GM19438 (cell line): ENCODE data around the gene STRAP.
A peak's percentile ranks its signal among the peaks of the same experiment; 100 is the strongest.

Experiments used
- ATAC-seq: cut with Tn5 transposase; IDR thresholded peaks from one replicate; pipeline ENCODE4 v1.9.1; 2021; ENCODE audit warnings: low read depth; ENCODE audit not compliant: unreplicated experiment

Gene STRAP, protein sequence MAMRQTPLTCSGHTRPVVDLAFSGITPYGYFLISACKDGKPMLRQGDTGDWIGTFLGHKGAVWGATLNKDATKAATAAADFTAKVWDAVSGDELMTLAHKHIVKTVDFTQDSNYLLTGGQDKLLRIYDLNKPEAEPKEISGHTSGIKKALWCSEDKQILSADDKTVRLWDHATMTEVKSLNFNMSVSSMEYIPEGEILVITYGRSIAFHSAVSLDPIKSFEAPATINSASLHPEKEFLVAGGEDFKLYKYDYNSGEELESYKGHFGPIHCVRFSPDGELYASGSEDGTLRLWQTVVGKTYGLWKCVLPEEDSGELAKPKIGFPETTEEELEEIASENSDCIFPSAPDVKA

DNA sequence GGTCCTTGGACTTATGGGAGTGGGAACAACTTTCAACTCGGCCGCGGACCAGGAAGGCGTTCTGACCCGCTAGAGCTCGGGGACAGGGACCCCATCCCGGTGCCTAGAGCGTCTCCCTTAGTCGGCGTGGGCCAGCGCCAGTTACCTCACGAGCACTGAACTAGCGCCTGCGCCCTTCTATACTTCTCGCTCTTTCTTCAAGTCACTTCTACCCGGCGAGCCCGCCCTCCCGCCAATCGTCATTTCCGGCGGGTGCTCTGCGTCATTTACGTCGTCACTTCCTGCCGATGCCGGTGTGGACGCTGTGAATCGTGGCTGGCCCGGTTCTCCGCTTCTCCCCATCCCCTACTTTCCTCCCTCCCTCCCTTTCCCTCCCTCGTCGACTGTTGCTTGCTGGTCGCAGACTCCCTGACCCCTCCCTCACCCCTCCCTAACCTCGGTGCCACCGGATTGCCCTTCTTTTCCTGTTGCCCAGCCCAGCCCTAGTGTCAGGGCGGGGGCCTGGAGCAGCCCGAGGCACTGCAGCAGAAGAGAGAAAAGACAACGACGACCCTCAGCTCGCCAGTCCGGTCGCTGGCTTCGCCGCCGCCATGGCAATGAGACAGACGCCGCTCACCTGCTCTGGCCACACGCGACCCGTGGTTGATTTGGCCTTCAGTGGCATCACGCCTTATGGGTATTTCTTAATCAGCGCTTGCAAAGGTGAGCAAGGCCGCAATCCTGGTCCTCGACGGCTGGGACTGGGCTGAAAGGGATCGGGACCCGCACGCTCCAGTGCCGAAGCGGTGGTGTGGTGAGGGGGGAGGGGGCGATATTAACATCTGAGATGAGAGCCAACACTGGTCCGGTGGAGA lies at the start of gene STRAP:
Gene STRAP, plus strand, starts transcription at position 270 of the 854 bp plus-strand sequence. Its CDS starts 321 bp downstream, at position 591.
- ATAC-seq, result peak; percentile 96

DNA sequence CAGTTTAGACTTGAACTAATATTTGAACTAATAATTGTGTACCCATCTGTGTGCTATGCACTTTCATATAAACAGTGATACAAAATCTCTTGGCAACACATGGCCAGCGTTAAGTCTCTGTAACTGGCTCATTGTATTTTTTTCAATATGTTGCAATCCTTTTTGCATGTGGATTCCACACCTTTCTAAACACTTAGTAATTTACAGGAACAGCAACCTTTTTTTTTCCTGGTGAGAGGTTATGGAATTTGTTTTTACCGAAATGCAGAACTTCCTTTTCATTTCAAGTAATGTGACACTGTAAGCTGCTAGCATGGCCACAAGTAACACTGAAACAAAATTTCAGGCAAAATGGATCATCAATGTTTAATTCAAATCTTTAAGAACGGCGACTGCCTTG lies 47.6 kb upstream of the STRAP start:
- no peak for ATAC-seq

DNA sequence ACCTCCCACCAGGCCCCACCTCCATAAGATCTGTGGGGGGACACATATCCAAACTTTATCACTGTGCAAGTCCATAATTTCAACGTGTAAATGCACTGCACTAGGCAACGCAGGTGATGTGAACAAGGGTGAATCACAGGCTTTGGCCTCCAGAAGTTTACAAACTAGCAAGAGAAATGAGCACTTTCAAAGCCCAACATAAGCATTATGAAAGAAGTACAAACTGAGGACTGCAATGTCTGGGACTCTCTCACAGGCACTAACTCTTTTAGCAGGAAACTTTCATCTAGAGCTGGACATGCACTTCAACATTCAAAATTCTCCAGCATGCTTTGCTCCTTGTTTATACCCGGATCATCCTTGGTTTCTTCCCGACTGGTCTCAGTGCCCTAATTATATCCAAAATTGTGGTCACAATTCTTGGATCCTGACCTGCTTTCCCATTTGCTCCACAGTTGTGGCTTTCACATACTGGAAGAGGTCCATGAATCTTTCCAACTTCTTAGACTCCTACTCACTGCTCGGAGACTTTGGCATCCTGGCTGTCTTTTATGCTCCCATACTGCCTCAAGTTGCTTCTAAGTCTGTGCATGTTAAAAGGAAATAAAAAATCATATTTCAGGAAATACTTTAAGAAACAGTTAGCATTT lies 44.9 kb upstream of the STRAP start:
- no peak for ATAC-seq

DNA sequence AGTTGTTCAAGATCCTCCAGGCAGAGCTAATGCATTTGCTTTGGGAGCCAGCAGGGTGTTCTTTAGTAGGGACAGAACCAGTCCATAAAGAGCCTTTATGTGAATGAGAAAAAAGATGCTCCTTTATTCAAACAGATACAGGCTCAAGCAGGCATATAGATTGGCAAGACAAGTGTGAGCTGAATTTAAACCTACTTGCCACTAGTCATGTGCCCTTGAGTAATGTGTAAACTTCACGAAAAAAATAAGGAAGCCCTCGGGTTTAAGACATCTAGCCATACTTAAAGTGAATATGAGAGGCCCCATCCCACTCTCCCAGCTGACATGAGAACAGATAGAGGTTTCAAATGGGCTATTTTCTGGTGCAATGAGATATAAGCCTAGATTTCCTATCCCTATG lies 43.1 kb upstream of the STRAP start:
- no peak for ATAC-seq

DNA sequence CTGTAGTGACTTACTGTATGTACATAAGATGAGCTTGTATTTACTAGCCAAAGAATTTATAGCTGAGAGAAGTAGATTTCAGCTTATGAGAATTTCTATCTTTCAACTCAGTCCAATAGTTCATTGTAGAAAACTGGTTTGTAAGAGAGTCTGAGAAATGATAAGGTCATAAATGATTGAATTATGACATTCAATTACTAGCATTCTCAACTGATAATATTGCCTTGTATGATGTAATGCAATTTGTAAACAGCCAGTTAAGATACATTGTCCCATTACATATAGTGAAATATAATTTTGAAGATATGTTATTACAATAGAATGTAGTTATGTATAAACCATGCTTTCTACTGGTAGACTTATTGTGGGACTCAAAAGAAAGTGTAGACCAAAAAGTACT lies 42.5 kb upstream of the STRAP start:
- no peak for ATAC-seq

DNA sequence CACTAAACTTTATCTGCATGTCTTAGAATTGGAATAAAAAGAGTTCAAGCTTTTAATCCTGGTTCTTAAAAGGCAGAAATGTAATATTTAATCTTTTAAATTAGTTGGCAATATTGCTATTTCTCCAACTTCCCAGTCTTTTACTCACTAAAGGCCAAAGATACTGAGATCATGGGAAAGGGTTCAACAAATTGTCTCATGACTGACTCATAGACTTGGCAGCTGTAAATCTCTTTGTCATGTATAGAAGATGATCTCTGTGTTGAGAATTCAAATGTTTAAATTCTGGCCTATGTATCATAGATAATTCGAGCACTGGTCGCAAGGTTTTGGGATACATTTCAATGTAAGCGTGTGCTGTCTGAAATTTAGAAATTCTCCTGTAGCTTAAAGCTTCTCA lies 40.1 kb upstream of the STRAP start:
- no peak for ATAC-seq

DNA sequence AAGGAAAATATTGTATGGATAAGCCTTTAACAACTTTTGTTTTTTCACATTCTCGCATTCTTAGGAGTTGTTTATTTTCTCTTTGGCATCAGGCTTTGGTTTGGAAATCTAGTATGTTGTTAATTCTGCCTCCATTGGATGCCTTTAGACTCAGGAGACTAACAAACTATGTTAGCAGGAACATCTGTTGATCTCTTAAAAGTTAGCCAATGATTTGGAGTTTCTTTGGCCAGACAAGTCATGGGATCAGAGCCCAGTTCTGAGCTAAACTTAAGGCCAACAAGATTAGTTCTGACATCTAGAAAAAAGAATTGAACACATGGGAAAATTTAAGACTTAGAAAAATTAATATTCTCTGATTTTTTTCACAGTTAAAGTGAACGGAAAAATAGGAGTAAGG lies 35.3 kb upstream of the STRAP start:
- ATAC-seq, result no peak

DNA sequence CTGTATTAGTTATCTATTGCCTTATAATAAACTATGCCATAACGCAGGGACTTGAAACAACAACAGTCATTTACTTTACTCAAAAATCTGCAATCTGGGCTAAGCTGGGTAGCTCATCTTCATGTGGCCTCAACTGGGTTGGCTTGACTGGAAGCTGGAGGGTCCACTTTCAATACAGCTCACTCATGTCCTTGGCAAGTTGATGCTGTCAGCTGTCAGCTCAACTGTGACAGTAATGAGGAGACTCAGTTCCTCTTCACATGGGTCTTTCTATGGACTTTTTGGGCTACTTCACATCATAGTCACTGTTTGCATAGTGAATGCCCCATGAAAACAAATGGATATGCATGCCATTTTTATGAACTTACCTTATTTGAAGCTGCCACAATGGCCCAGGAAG lies 33.6 kb upstream of the STRAP start:
- no peak for ATAC-seq

DNA sequence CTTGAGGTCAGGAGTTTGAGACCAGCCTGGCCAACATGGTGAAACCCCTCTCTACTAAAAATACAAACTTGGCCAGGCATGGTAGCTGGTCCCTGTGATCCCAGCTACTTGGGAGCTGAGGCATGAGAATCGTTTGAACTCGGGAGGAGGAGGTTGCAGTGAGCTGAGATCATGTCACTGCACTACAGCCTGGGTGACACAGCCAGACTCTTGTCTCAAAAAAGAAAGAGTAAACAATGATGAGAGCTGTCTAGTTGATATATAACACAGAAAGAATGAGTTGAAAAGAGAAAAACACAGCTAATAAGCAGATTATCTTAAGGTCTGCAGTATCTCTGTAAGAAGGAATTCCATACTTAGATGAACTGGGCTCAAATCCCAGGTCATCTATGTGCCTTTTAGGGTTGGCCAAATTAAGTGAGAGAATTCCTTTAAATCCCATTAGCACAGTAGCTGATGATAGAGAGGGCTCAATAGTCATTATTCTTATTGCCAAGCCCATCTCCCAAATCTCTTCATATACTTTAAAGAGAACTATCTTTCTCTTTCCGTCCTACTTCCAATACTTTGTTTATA lies 31.1 kb upstream of the STRAP start:
- ATAC-seq, result no peak

DNA sequence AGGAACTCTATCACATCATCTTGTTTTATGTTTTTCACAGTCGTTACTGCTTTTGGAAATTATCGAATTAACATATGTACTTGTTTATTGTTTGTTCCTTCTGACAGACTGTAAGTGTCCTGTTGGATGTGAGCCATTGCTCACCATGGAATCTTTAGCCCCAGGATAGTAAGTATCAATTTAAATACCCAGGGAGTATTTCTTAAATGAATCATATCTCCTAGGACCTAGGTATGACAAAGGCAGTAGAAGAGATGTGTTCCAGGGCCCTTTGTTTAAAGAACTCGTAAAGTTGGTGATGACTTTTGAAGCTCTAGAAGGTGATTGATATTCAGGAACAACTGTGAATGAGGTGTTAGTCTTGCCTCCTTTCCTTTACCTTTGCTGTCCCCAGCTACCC lies 30.3 kb upstream of the STRAP start:
- ATAC-seq, result no peak

DNA sequence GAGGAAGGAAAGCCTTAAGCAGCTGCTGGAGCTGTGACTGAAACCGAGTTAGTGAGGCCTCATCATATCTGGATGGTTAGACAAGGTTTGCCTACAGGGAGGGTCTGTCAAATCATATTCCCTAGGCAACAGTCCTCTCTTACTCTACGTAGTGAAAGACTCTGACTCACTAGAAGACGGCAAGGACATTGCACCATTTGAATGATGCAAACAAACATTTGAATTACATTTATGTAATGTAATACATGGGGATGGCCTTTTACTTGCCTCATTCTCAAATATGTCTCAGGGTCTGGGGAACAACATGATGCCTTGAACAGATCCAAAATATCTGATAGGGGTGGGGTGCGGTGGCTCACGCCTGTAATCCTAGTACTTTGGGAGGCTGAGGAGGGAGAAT lies 29.8 kb upstream of the STRAP start:
- ATAC-seq, result no peak

DNA sequence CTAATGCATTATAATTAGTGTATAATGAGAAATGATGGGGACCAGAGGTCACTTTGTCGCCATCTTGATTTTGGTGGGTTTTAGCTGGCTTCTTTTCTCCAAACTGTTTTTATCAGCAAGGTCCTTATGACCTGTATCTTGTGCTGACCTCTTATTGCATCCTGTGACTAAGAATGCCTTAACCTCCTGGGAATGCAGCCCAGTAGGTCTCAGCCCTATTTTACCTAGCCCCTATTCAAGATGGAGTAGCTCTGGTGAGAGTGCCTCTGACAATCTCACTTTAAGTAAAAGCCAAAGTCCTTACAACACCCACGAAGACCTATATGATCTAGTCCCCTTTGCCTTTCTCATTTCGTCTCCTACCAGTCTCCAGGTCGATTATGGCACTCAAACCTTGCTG lies 28.3 kb upstream of the STRAP start:
- no peak for ATAC-seq

DNA sequence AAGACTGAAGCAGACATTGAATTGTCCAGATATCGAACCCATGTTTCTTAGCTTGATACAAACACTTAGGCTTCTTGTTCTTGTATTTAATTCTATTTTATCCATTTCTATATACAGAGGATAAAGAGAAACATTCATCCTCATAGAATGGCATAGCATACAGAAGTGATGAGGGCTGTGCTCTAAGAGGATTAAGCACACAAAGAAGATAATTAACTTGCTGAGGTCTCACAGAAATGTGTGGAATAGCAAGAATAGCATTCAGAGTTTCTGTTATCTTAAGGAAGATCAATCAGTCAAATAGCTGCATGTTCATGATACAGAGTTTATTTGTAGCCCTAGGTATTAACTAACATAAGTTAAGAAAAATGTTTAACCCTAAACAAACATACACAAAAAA lies 27.3 kb upstream of the STRAP start:
- no peak for ATAC-seq

DNA sequence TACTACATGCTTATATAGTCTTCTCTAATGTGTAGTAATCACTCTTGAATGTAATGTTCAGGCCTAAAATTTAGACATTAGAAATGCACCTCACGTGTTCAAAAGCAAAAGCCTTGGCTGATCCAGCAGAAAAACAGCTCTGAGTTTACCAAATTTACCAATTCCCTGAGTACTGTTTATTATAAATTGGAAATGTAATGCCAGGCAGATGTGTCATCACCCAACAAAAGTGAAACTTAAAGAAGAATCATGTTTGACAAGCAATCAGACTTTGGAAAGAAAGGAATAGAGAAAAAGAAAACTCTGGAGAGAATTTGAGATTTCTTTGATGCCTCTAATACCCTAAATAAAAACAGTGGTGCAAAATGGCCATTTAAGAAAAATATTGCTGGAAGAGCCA lies 26.5 kb upstream of the STRAP start:
- no peak for ATAC-seq

DNA sequence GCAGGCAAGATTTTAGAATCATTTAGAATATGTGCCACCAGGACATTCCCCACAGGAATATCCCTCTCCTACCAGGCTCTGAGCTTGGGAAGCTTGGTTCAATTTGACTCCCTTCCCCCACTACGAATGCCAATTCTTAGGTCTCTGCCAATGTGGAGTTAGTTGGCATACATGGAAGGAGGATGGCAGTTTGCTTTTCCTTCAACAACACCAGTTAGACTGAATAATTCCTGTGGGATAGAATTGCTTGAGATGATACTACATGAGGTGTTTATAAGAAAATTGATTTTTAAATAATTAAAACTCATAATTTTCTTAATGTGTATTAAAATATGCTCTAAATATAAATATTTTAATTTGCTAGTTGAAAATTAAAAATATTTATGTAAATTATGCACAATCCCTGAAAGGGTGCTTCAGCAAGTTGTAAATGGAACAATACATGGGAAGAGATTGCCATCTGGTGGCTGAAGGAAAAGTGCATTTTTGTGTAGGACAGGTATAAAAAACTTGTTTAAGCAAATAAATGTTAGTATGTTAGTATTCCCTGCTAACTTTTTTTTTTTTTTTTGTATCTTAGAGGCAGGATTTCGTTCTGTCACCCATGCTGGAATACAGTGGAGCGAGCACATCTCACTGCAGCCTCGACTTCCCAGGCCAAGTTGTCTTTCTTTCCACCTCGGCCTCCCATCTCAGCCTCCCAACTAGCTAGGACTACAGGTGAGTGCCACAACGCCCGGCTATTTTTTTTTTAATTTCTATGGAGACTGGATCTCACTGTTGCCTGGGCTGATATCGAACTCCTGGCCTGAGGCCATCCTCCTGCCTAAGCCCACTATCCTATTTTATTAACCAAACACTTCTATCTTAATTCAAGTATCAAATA lies 25.8 kb upstream of the STRAP start:
- ATAC-seq, result no peak

DNA sequence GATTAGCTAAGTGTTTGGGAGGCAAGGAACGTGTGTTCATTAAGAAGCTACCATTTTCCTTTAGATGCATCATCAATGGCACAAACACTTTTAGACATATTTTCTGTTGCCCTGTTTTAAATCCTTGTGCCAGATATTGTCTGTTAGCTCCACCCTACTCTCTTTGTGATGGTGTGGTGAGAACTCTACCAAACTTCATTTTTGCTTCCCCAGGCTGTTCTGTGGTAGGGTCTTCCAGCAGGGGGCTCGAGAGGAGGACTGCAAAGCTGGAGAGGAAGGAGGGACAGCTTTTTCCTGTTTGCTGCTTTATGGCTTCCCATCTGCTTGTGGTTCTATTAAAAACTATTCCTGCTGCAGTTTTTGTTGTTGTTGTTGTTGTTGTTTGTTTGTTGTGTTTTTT lies 23.8 kb upstream of the STRAP start:
- ATAC-seq, result no peak

DNA sequence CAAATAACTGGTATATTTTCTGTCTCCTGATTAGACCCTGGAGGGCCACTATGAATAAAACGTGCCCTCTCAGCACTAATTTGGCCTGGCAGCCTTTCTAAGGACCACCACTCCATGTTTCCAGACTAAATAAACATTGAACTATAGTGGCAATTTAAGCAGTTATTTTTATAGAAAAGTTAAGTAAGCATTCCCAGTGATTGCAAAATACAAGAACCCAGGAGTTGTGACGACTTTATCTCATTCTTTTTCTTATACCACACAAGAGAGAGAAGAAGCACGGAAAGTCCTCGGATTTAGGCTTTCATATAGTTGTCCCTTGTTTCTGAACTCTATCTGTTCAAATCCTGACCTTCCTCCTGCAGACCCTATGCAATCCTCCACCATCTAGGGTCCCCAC lies 23.1 kb upstream of the STRAP start:
- no peak for ATAC-seq

DNA sequence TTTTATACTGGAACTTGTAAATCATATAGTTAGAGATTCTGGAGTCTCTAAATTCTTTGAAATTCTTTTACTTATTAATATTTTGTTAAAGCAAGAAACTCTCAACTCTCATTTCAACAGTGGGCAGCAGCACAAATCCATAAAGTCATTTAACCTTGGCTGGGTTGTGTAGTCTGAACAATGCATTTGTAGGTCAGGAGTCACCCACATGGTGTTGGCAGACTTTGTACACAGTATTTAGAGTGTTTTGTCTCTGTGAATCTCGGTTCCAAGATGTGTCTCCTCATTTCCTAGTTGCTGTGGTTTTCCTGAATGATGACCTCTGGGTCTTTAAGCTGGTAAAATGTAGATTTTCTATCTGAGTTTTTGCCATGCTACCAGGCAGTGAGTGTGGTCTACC lies 20.8 kb upstream of the STRAP start:
- no peak for ATAC-seq

DNA sequence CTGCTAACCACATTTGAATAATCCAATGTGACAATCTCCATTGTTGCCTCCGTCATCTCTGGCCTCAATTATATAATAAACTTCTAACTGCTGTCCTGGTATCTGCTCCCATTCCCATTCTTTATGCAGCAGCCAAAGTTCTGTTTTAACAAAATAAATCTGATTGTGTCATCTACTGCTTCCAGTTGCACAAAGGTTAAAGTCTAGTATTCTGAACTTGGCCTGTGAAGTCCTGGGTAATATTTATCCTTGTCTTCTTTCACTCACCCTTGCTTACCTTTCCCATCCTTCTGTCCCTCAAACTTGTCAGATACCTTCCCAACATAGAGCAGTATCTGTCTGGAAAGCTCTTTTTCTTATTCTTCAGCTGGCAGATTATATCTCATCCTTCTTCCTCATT lies 19.3 kb upstream of the STRAP start:
- no peak for ATAC-seq

DNA sequence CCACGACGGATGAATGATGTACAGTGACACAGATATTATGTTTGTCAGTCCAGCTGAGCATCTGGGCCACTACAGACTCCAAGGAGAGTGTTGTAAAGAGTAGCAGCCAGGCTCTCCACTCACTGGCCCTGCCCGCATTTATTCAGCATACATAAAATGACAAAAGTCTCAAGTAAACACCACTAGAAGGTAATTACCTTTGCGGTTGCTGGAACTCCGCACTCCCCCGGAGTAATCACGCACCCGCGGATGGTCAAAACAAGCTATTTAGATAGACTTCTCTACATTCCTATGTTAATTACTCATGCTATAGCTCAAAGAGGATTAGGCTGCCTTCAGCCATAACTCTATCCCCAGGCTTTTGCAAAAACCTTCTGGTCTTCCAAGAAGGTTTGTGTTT lies 18.8 kb upstream of the STRAP start:
- no peak for ATAC-seq
